ENCODE measurements around the gene ZNF175. TPM values are rescaled to one million over a fixed set of nuclear protein-coding genes. Genes with fewer than 3 reads are reported as not detected.

Gene ZNF175
- total RNA-seq, 1 experiment from 2014 or later, result 8.5 TPM

- ATAC-seq, result no peak
- H3K79me2 ChIP-seq (ENCODE audit: low read length), result no peaks in the 10 kb centered on the region
- no peak overlapping the region for H3K9ac ChIP-seq (ENCODE audit: low read length)
- ChIA-PET CTCF (no interaction called here), POLR2A (ENCODE audit: unreplicated experiment) (no interaction called here)
- peaks cover 73% of the 10 kb centered on the region for H3K27me3 ChIP-seq (ENCODE audit: low read length)
- no peak for TF ChIP-seq CTCF (conservative IDR thresholded peaks at IDR 0.05; ENCODE audit: low read depth, low read length)
- TF ChIP-seq EZH2phosphoT487 (IDR thresholded peaks at IDR 0.05; ENCODE audit: borderline replicate concordance, low read length), result no peak
- TF ChIP-seq EZH2 (IDR thresholded peaks at IDR 0.05; ENCODE audit: low read length, unreplicated experiment), result no peak
- no peaks in the 10 kb centered on the region for H3F3A ChIP-seq (ENCODE audit: low read length, unreplicated experiment)
- H3K9me2 ChIP-seq (replicated peaks; ENCODE audit: low read length), result no peaks in the 10 kb centered on the region
- BruUV-seq (replicated peaks), result no TSS peak
- no peak overlapping the region for H2AFZ ChIP-seq (ENCODE audit: low read length)
- DNase-seq, result no peak
- no peaks in the 10 kb centered on the region for H3K36me3 ChIP-seq (ENCODE audit: low read depth, low read length)
- no peaks in the 10 kb centered on the region for H3K4me1 ChIP-seq (ENCODE audit: insufficient read depth, low read length)
- H3K27ac ChIP-seq (ENCODE audit: low read length), result no peak overlapping the region
- H3K9me3 ChIP-seq (ENCODE audit: low read length), result no peaks in the 10 kb centered on the region; the same call in 1 of the 2 replicates
- no peak overlapping the region for H3K4me3 ChIP-seq (ENCODE audit: low read length)
- intact Hi-C loops (cut with micrococcal nuclease), result no loop called here
- no peak overlapping the region for H3K4me2 ChIP-seq (ENCODE audit: low read length)
- H4K20me1 ChIP-seq (ENCODE audit: low read length), result no peaks in the 10 kb centered on the region
Measured at GRCh38 chr19:51641648-51642047, 70.6 kb downstream of the ZNF175 start.

Other genes starting within 250 kb of the ZNF175 start
- gene VSIG10L, start 229.1 kb upstream of the ZNF175 start, total RNA-seq (2014; rRNA removed), result 3.1 and 3.5 TPM in 2 replicates
- 249 and 320 TPM in 2 replicates for gene ETFB, start 204.9 kb upstream of the ZNF175 start, total RNA-seq (2014; rRNA removed)
- gene CLDND2, start 202.3 kb upstream of the ZNF175 start, total RNA-seq (2014; rRNA removed), result 0.95 TPM in 1 of 2 replicates, not detected in the other
- not detected in 2 replicates for gene NKG7, start 198.6 kb upstream of the ZNF175 start, total RNA-seq (2014; rRNA removed)
- gene LIM2, start 183.3 kb upstream of the ZNF175 start, total RNA-seq (2014; rRNA removed), result not detected in 2 replicates
- not detected in 2 replicates for gene C19orf84, start 180.7 kb upstream of the ZNF175 start, total RNA-seq (2014; rRNA removed)
- not detected in 2 replicates for gene SIGLEC10, start 153.6 kb upstream of the ZNF175 start, total RNA-seq (2014; rRNA removed)
- gene SIGLEC8, start 112.8 kb upstream of the ZNF175 start, total RNA-seq (2014; rRNA removed), result not detected in 2 replicates
- gene CEACAM18, start 92.7 kb upstream of the ZNF175 start, total RNA-seq (2014; rRNA removed), result not detected in 2 replicates
- not detected in 2 replicates for gene SIGLEC12, start 69.5 kb upstream of the ZNF175 start, total RNA-seq (2014; rRNA removed)
- not detected in 2 replicates for gene SIGLEC6, start 39.6 kb upstream of the ZNF175 start, total RNA-seq (2014; rRNA removed)
- gene SIGLEC5, start 59.1 kb downstream of the ZNF175 start, total RNA-seq (2014; rRNA removed), result not detected in 2 replicates
- not detected in 2 replicates for gene SIGLEC14, start 75.5 kb downstream of the ZNF175 start, total RNA-seq (2014; rRNA removed)
- gene SPACA6, start 122.0 kb downstream of the ZNF175 start, total RNA-seq (2014; rRNA removed), result 10.1 and 12.2 TPM in 2 replicates
- not detected in 2 replicates for gene HAS1, start 152.7 kb downstream of the ZNF175 start, total RNA-seq (2014; rRNA removed)
- 0.46 and 0.55 TPM in 2 replicates for gene FPR1, start 180.6 kb downstream of the ZNF175 start, total RNA-seq (2014; rRNA removed)
- gene FPR2, start 189.9 kb downstream of the ZNF175 start, total RNA-seq (2014; rRNA removed), result not detected in 2 replicates
- 0.17 and 0.26 TPM in 2 replicates for gene FPR3, start 223.9 kb downstream of the ZNF175 start, total RNA-seq (2014; rRNA removed)